Ishikawa (cell line): ENCODE results near the gene SESN1.

Source experiments
- MAX ChIP-seq: IDR thresholded peaks from 2 replicates; pipeline ENCODE4 v1.6.1; 2012
- RAD21 ChIP-seq: IDR thresholded peaks from 2 replicates; pipeline ENCODE4 v1.6.1; 2012; ENCODE audit warnings: low read depth

GRCh38 chr6:109062216-109062615, 32.4 kb downstream of the SESN1 start:
- TF ChIP-seq RAD21, result no peak
- TF ChIP-seq MAX, result no peak
